Nephron (organoid): ENCODE results near the gene FIGN.

Experiments
- H3K27ac Mint-ChIP-seq, 3 experiments: 2 replicates each; pipeline ENCODE4 v1.8.0; 2020; ENCODE audit warnings: mixed read lengths in 3 of 3, mild to moderate bottlenecking in 2 of 3, moderate library complexity in 1 of 3
- H3K27me3 Mint-ChIP-seq: 2 replicates; pipeline ENCODE4 v1.8.0; 2021; ENCODE audit warnings: low read depth, mild to moderate bottlenecking, moderate library complexity, mixed read lengths
- H3K36me3 Mint-ChIP-seq: 2 replicates; pipeline ENCODE4 v1.8.0; 2020; ENCODE audit warnings: low read depth, mixed read lengths
- H3K4me1 Mint-ChIP-seq: 2 replicates; pipeline ENCODE4 v1.8.0; 2020; ENCODE audit warnings: mixed read lengths
- H3K4me3 Mint-ChIP-seq, 3 experiments: 2 replicates each; pipeline ENCODE4 v1.8.0; 2020; ENCODE audit warnings: mild to moderate bottlenecking in 3 of 3, mixed read lengths in 3 of 3, moderate library complexity in 2 of 3
- H3K9me3 Mint-ChIP-seq: 2 replicates; pipeline ENCODE4 v1.8.0; 2020; ENCODE audit warnings: mixed read lengths
- CTCF ChIP-seq, 3 experiments: fragments of 200-600 bp; sonication (generic); IDR thresholded peaks; one replicate each; pipeline ENCODE4 v1.5.0; 2021; ENCODE audit warnings: antibody characterized with exemption in 3 of 3; ENCODE audit not compliant: unreplicated experiment in 3 of 3

Gene FIGN

GRCh38 chr2:163731735-163732134, 4.1 kb downstream of the FIGN start:
- Mint-ChIP-seq H3K4me3 (peak overlapping the region; percentile 40 to 72 (median 65)), H3K36me3 (no peaks in the 10 kb centered on the region), H3K27me3 (peaks cover 6% of the 10 kb centered on the region), H3K4me1 (peaks cover 24% of the 10 kb centered on the region), H3K27ac (peak overlapping the region; percentile 80 to 97 (median 88)), H3K9me3 (no peaks in the 10 kb centered on the region)
- no peak for TF ChIP-seq CTCF (IDR thresholded peaks at IDR 0.05; ENCODE audit: unreplicated experiment in 3 of 3)

DNA sequence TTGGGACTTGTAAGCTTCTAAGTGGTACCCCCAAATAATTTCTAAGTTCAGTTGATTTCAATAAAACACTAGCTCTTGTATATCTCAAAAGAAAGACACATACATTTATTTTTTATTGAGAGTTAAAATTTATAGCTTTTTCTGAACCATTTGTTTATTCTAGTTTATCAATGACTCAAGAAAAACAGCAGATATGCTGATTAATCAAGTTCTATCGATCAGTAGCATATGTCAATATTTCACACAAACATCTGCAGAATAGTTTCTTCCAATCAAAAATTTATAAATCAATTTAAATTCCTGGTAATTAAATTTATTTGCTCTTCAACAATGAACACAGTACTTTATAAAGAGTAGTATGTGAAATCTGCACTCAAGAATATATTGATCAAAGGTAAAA, 5.3 kb downstream of the FIGN start:
- no peaks in the 10 kb centered on the region for H3K9me3 Mint-ChIP-seq
- no peak for TF ChIP-seq CTCF (IDR thresholded peaks at IDR 0.05; ENCODE audit: unreplicated experiment in 3 of 3)

GRCh38 chr2:163729636-163730273, 6.1 kb downstream of the FIGN start:
- no peaks in the 10 kb centered on the region for H3K36me3 Mint-ChIP-seq
- no peaks in the 10 kb centered on the region for H3K9me3 Mint-ChIP-seq
- TF ChIP-seq CTCF (IDR thresholded peaks at IDR 0.05; ENCODE audit: unreplicated experiment in 3 of 3) = no peak
- H3K4me1 Mint-ChIP-seq = peaks cover 24% of the 10 kb centered on the region
- no peak overlapping the region for H3K27ac Mint-ChIP-seq
- H3K27me3 Mint-ChIP-seq = peaks cover 6% of the 10 kb centered on the region
- no peak overlapping the region for H3K4me3 Mint-ChIP-seq

More for the DNA sequence above, 5.3 kb downstream of the FIGN start:
- H3K4me1 Mint-ChIP-seq = peaks cover 24% of the 10 kb centered on the region
- H3K27me3 Mint-ChIP-seq = peaks cover 6% of the 10 kb centered on the region
- H3K36me3 Mint-ChIP-seq = no peaks in the 10 kb centered on the region
- no peak overlapping the region for H3K4me3 Mint-ChIP-seq
- peak overlapping the region in 1 of 3 experiments; percentile 88 for H3K27ac Mint-ChIP-seq

- Mint-ChIP-seq H3K27me3 (no peaks in the 10 kb centered on the region), H3K36me3 (peaks cover 5% of the 10 kb centered on the region), H3K27ac (no peak overlapping the region), H3K4me1 (peaks cover 5% of the 10 kb centered on the region), H3K9me3 (no peaks in the 10 kb centered on the region), H3K4me3 (no peak overlapping the region)
- TF ChIP-seq CTCF (IDR thresholded peaks at IDR 0.05; ENCODE audit: unreplicated experiment in 3 of 3) = no peak
These were observed 11.9 kb downstream of the FIGN start for GRCh38 chr2:163723881-163724280.

DNA sequence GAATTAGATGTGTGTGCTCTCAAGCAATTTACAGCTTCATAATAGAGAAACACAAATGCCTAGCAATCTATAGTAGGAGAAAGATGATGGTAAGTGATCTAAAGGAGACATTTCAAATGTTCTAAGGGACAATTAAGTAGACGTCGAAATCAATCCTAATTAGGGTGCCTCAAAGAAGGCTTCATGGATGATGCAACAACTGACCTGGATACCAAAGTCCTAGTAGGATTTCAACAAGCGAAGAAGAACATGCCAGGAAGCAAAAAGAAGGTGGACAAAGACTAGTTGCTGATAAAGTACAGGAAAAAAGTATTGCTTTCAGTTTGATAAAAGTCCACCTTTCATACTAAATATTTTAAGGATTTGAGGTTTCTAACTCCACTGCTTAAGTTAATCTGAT, 12.5 kb downstream of the FIGN start:
- H3K4me1 Mint-ChIP-seq = peaks cover 6% of the 10 kb centered on the region
- H3K36me3 Mint-ChIP-seq = peaks cover 5% of the 10 kb centered on the region
- H3K27me3 Mint-ChIP-seq = no peaks in the 10 kb centered on the region
- no peak overlapping the region for H3K4me3 Mint-ChIP-seq
- H3K27ac Mint-ChIP-seq = no peak overlapping the region
- TF ChIP-seq CTCF (IDR thresholded peaks at IDR 0.05; ENCODE audit: unreplicated experiment in 3 of 3) = no peak
- no peaks in the 10 kb centered on the region for H3K9me3 Mint-ChIP-seq

DNA sequence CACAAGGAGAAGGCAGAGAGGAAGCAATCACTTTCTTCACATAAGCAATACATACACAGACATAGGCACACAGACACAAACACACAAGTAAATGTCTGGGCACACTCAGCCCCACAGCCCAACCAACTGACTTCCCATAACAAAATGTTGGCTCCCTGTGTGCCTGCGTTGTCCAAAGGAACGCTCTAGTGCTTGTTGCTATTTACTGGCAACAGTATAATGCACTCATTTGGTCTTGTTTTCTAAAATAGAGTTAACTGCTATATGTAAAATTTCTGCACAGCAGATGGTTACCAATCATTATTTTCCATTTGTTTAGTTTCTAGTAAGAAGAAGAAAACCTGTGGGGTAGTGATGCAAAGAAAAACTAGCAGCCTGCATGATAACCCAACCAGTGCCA, 16.5 kb downstream of the FIGN start:
- Mint-ChIP-seq H3K36me3 (peaks cover 5% of the 10 kb centered on the region), H3K9me3 (no peaks in the 10 kb centered on the region), H3K27ac (no peak overlapping the region), H3K27me3 (no peaks in the 10 kb centered on the region), H3K4me1 (peaks cover 30% of the 10 kb centered on the region), H3K4me3 (no peak overlapping the region)
- no peak for TF ChIP-seq CTCF (IDR thresholded peaks at IDR 0.05; ENCODE audit: unreplicated experiment in 3 of 3)
